Epithelial cell of proximal tubule (primary cell): ENCODE data around the gene C16orf89. TPM values are rescaled to one million over a fixed set of nuclear protein-coding genes. Genes with fewer than 3 reads are reported as not detected.
"Not testable (repeated sequence)": the region's sequence is repeated elsewhere in the genome, so short reads cannot be mapped to it uniquely, and the experiment has no call there.

ENCODE experiments used
- DNase-seq: peaks from one replicate; pipeline ENCODE4 v3.0.0-alpha.2; 2011; ENCODE audit warnings: low read depth
- H3K4me3 ChIP-seq: 2 replicates; pipeline ENCODE4 v1.5.1; 2011; ENCODE audit warnings: low read depth, mild to moderate bottlenecking, low read length
- CTCF ChIP-seq: conservative IDR thresholded peaks from 2 replicates; pipeline ENCODE4 v1.5.1; 2012; ENCODE audit warnings: low read depth, mild to moderate bottlenecking, low read length
- total RNA-seq: library from RNA; depleted of rRNA; stranded (reverse); fragments of >200 nt; gene quantifications from 2 replicates; pipeline ENCODE4 v1.2.3, GENCODE V29; 2015

Gene C16orf89
- total RNA-seq, 1 donor from 2014 or later, result not detected

- TF ChIP-seq CTCF, result no peak
- DNase-seq, result no peak
- no peak overlapping the region for H3K4me3 ChIP-seq
Measured at GRCh38 chr16:5045499-5046115, 20.1 kb downstream of the C16orf89 start.

DNA sequence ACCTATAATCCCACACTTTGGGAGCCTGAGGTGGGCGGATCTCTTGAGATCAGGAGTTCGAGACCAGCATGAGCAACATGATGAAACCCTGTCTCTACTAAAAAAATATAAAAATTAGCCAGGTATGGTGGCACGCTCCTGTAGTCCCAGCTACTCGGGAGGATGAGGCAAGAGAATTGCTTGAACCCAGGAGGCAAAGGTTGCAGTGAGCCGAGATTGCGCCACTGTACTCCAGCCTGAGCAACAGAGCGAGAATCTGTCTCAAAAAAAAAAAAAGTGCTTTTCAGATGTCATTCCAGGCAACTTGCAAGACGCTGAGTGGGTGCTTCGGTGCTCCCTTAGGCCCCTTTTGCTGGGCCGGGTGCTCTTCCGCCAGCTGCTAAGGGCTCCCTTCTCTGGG is 21.2 kb downstream of the C16orf89 start:
- not testable (repeated sequence) for H3K4me3 ChIP-seq, DNase-seq

GRCh38 chr16:5044011-5044540 is 21.7 kb downstream of the C16orf89 start:
- DNase-seq, result no peak
- TF ChIP-seq CTCF, result no peak
- no peak overlapping the region for H3K4me3 ChIP-seq

DNA sequence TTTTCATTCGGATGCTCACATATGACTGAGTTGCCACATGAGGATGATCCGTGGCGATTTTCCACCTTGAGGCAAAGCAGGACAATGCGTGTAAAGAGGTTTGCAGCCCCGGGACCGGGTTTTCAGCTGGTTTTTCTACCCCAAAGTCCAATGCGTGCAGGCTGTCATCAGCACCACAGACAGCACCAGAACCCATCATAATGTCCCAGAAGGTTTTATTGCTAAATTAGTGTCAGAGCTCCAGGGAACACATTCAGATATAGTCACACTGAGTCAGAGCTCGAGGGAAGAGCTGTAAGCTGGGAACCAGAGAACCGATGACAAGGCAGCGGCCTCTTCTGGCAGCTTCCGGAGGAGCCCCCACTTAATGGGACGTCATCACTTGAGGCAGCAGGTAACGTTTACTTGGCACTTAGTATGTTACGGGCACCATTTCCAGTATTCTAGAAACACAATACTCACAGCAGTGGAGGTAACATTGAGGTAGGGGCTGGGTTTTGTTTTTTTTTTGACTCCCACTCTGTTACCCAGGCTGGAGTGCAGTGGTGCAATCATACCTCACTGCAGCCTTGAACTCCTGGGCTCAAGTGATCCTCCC is 23.1 kb downstream of the C16orf89 start:
- no peak overlapping the region for H3K4me3 ChIP-seq
- no peak for DNase-seq
- TF ChIP-seq CTCF, result no peak

DNA sequence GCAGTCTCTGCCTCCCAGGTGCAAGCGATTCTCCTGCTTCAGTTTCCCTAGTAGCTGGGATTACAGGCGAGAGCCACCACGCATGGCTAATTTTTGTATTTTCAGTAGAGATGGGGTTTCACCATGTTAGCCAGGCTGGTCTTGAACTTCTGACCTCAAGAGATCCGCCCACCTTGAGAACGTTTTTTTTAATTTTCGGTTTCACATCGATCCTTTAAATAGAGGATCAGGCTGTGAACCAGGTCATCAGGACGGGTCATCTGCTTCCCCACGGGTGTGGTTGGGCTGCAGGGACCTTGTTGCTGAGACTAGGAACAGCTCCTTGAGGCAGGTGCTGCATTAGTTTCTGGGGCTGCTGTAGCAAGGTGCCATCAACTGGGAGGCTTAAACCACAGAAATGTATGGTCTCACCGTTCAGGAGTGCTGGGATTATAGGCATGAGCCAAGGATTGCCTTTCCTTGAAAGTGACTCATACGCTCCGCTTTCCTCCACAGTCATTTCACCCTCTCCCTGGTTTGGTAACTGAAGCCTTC is 24.1 kb downstream of the C16orf89 start:
- TF ChIP-seq CTCF, result no peak
- H3K4me3 ChIP-seq, result no peak overlapping the region
- no peak for DNase-seq

- no peak overlapping the region for H3K4me3 ChIP-seq
- DNase-seq, result no peak
- TF ChIP-seq CTCF, result no peak
Measured at GRCh38 chr16:5040451-5040850, 25.3 kb downstream of the C16orf89 start.

DNA sequence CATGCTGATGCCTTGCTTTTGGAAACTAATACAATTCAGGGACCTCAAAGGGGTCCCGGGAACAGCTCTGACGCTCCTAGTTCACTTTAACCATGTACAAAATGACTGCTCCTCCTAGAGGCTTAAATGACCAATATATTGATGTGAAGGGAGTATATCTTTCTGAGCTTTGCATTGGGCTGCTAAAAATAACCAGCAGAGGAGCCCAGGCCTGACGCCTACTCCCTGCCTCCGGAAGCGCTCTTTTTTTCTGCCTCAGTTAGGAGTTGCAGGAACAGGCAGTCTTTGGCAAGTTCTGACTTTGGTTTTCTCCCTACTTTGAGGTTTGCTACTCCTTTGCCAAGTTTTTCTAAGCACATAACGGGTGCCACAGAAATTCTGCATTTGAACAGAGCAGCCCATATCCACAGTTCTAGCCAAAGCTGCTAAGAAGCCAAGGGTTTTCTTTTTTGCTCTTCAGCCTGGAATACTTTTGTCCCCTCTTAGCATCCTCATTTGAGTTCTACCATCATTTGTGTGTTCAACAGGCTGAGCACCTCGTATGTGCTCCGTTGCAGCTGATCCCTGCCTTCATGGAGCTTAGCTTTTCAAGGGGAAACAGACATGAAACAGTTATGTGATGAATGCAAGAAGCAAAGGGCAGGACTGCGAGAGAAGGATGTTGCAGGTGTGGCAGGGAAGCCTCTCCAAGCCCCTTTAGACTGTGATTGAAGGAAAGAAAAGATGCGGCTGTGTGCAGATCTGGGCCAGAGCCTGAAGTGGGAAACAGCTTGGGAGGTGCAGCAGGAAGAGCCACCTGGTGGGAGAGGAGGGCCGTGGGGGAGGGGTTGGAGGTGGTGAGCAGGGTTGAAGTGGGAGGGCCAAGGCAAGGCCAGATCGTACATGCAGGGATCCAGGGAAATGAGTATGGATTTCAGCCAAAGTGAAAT is 29.3 kb downstream of the C16orf89 start:
- DNase-seq, result no peak
- no peak overlapping the region for H3K4me3 ChIP-seq
- no peak for TF ChIP-seq CTCF
